Esophagus muscularis mucosa (tissue), 3 donors: ENCODE results near the gene CBR3.

Experiments used
- POLR2A ChIP-seq: fragments of 450-650 bp; IDR thresholded peaks from one replicate; pipeline ENCODE4 v1.6.1; 2017; ENCODE audit warnings: antibody characterized with exemption, moderate library complexity, mild to moderate bottlenecking, low read depth
- POLR2AphosphoS5 ChIP-seq, 2 donors: sonication (generic); formaldehyde crosslinking; IDR thresholded peaks; one replicate each; pipeline ENCODE4 v1.6.1; 2017; ENCODE audit warnings: antibody characterized with exemption in 2 of 2
- TF ChIP-seq, protein P1 (sequence below), 3 experiments: fragments of 200-600 bp in 2 of 3; fragments of 450-650 bp in 1 of 3; sonication (generic) in 2 of 3; IDR thresholded peaks; one replicate each; pipeline ENCODE4 v1.5.1; 2017 to 2019; ENCODE audit warnings: antibody characterized with exemption in 3 of 3, mild to moderate bottlenecking in 2 of 3, moderate library complexity in 1 of 3

DNA sequence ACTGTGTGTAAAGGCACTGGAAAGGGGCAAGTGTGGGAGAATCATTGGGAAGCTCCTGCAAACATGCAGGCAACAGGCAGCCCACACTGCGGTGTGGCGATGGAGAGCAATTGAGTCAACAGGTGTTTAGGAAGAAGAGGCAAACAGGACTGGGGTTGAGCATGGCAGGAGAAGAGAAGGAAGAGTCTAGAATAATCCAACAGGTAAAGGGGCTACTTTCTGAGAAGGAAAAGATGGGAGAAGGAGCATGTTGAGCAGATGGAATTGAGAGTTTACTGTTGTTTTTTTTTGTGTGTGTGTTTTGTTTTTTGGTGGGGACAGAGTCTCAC, 25.9 kb downstream of the CBR3 start:
- TF ChIP-seq POLR2AphosphoS5 (IDR thresholded peaks at IDR 0.05), result no peak
- no peak for TF ChIP-seq POLR2A
- TF ChIP-seq, protein P1, sequence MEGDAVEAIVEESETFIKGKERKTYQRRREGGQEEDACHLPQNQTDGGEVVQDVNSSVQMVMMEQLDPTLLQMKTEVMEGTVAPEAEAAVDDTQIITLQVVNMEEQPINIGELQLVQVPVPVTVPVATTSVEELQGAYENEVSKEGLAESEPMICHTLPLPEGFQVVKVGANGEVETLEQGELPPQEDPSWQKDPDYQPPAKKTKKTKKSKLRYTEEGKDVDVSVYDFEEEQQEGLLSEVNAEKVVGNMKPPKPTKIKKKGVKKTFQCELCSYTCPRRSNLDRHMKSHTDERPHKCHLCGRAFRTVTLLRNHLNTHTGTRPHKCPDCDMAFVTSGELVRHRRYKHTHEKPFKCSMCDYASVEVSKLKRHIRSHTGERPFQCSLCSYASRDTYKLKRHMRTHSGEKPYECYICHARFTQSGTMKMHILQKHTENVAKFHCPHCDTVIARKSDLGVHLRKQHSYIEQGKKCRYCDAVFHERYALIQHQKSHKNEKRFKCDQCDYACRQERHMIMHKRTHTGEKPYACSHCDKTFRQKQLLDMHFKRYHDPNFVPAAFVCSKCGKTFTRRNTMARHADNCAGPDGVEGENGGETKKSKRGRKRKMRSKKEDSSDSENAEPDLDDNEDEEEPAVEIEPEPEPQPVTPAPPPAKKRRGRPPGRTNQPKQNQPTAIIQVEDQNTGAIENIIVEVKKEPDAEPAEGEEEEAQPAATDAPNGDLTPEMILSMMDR (IDR thresholded peaks at IDR 0.05), result no peak
